ENCODE results near the gene PDE12. TPM values are rescaled to one million over a fixed set of nuclear protein-coding genes. Genes with fewer than 3 reads are reported as not detected.

The PDE12 gene
- total RNA-seq, 1 experiment from 2014 or later, result 25.3 TPM

DNA sequence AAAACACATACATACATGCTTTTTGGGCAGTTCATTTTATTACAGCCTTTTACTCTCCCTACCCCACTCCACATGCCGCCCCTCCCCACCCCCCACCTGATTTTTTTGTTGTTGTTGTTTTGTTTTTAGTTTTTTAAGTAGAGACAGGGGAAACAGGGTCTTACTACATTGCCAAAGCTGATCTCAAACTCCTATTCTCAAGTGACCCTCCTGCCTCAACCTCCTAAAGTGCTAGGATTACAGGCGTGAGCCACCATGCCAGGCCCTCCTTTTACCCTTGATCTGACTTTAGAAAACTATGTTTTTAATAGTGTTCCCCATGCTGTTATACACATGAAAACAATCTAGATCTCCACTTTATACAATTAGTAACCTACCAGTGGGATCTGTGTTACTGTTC is 14.8 kb downstream of the PDE12 start:
- Histone ChIP-seq H3K79me2 (ENCODE audit: low read length) (0 out of 2 replicates have a peak, but pooled peaks cover 6% of the 10 kb centered on the region), H3K4me1 (ENCODE audit: insufficient read depth, low read length) (no peaks in the 10 kb centered on the region), H3K4me2 (ENCODE audit: low read length) (no peak overlapping the region), H3F3A (ENCODE audit: low read length, unreplicated experiment) (no peaks in the 10 kb centered on the region), H3K9me3 (ENCODE audit: low read length) (no peaks in the 10 kb centered on the region), H4K20me1 (ENCODE audit: low read length) (peaks cover 2% of the 10 kb centered on the region; the same call in 1 of the 2 replicates), H3K27ac (ENCODE audit: low read length) (no peak overlapping the region), H3K4me3 (ENCODE audit: low read length) (no peak overlapping the region), H3K36me3 (ENCODE audit: low read depth, low read length) (peaks cover 41% of the 10 kb centered on the region), H3K9me2 (replicated peaks; ENCODE audit: low read length) (no peaks in the 10 kb centered on the region), H2AFZ (ENCODE audit: low read length) (no peak overlapping the region), H3K9ac (ENCODE audit: low read length) (no peak overlapping the region), H3K27me3 (ENCODE audit: low read length) (no peaks in the 10 kb centered on the region)
- TF ChIP-seq EZH2 (IDR thresholded peaks at IDR 0.05; ENCODE audit: low read length, unreplicated experiment) (no peak), EZH2phosphoT487 (IDR thresholded peaks at IDR 0.05; ENCODE audit: borderline replicate concordance, low read length) (no peak), CTCF (conservative IDR thresholded peaks at IDR 0.05; ENCODE audit: low read depth, low read length) (no peak)
- DNase-seq, result no peak
- no TSS peak for BruUV-seq (replicated peaks)
- ATAC-seq, result no peak
- ChIA-PET POLR2A (ENCODE audit: unreplicated experiment) (no interaction called here), CTCF (no interaction called here)
- intact Hi-C loops (cut with micrococcal nuclease), result no loop called here

GRCh38 chr3:57572096-57572495 is 16.0 kb downstream of the PDE12 start:
- H3K9me3 ChIP-seq (ENCODE audit: low read length), result no peaks in the 10 kb centered on the region
- H3F3A ChIP-seq (ENCODE audit: low read length, unreplicated experiment), result no peaks in the 10 kb centered on the region
- ChIA-PET CTCF (interaction anchor here (0.9 kb wide), 1 partner anchor 108 kb away, joined by 5 read pairs; no protein-coding TSS in a partner anchor), POLR2A (ENCODE audit: unreplicated experiment) (no interaction called here)
- H2AFZ ChIP-seq (ENCODE audit: low read length), result no peak overlapping the region
- peaks cover 17% of the 10 kb centered on the region; the same call in 1 of the 2 replicates for H3K79me2 ChIP-seq (ENCODE audit: low read length)
- TF ChIP-seq EZH2 (IDR thresholded peaks at IDR 0.05; ENCODE audit: low read length, unreplicated experiment) (no peak), EZH2phosphoT487 (IDR thresholded peaks at IDR 0.05; ENCODE audit: borderline replicate concordance, low read length) (no peak), CTCF (conservative IDR thresholded peaks at IDR 0.05; ENCODE audit: low read depth, low read length) (no peak)
- intact Hi-C loops (cut with micrococcal nuclease), result no loop called here
- no TSS peak for BruUV-seq (replicated peaks)
- H4K20me1 ChIP-seq (ENCODE audit: low read length), result peaks cover 6% of the 10 kb centered on the region; the same call in 1 of the 2 replicates
- H3K4me1 ChIP-seq (ENCODE audit: insufficient read depth, low read length), result no peaks in the 10 kb centered on the region
- no peak overlapping the region for H3K9ac ChIP-seq (ENCODE audit: low read length)
- DNase-seq (no peak), ATAC-seq (no peak)
- H3K36me3 ChIP-seq (ENCODE audit: low read depth, low read length), result peaks cover 49% of the 10 kb centered on the region
- no peaks in the 10 kb centered on the region for H3K27me3 ChIP-seq (ENCODE audit: low read length)
- H3K4me3 ChIP-seq (ENCODE audit: low read length), result no peak overlapping the region
- no peaks in the 10 kb centered on the region for H3K9me2 ChIP-seq (replicated peaks; ENCODE audit: low read length)
- no peak overlapping the region for H3K27ac ChIP-seq (ENCODE audit: low read length)
- H3K4me2 ChIP-seq (ENCODE audit: low read length), result no peak overlapping the region

- peaks cover 10% of the 10 kb centered on the region; the same call in 1 of the 2 replicates for H4K20me1 ChIP-seq (ENCODE audit: low read length)
- H2AFZ ChIP-seq (ENCODE audit: low read length), result no peak overlapping the region
- ChIA-PET POLR2A (ENCODE audit: unreplicated experiment) (interaction anchor here (0.6 kb wide), 1 partner anchor 76 kb away, joined by 5 read pairs; no protein-coding TSS in a partner anchor), CTCF (no interaction called here)
- ATAC-seq (no peak), DNase-seq (no peak)
- TF ChIP-seq EZH2phosphoT487 (IDR thresholded peaks at IDR 0.05; ENCODE audit: borderline replicate concordance, low read length), result no peak
- TF ChIP-seq EZH2 (IDR thresholded peaks at IDR 0.05; ENCODE audit: low read length, unreplicated experiment), result no peak
- no peak for TF ChIP-seq CTCF (conservative IDR thresholded peaks at IDR 0.05; ENCODE audit: low read depth, low read length)
- H3K36me3 ChIP-seq (ENCODE audit: low read depth, low read length), result peaks cover 73% of the 10 kb centered on the region
- no peak overlapping the region for H3K27ac ChIP-seq (ENCODE audit: low read length)
- no peaks in the 10 kb centered on the region for H3K27me3 ChIP-seq (ENCODE audit: low read length)
- H3K4me2 ChIP-seq (ENCODE audit: low read length), result no peak overlapping the region
- H3K4me3 ChIP-seq (ENCODE audit: low read length), result no peak overlapping the region
- no peak overlapping the region for H3K9ac ChIP-seq (ENCODE audit: low read length)
- BruUV-seq (replicated peaks), result no TSS peak
- H3K79me2 ChIP-seq (ENCODE audit: low read length), result peaks cover 50% of the 10 kb centered on the region
- H3F3A ChIP-seq (ENCODE audit: low read length, unreplicated experiment), result no peaks in the 10 kb centered on the region
- intact Hi-C loops (cut with micrococcal nuclease), result no loop called here
- H3K9me3 ChIP-seq (ENCODE audit: low read length), result no peaks in the 10 kb centered on the region
- H3K9me2 ChIP-seq (replicated peaks; ENCODE audit: low read length), result no peaks in the 10 kb centered on the region
- no peaks in the 10 kb centered on the region for H3K4me1 ChIP-seq (ENCODE audit: insufficient read depth, low read length)
Observed at GRCh38 chr3:57575966-57576626, 20.0 kb downstream of the PDE12 start.

Data from PC-3 (cell line).